Stimulated activated CD8-positive, alpha-beta memory T cell treated with anti-CD3 and anti-CD28 coated beads, Interleukin-15, amount 100 ng/mL, for 48 hours (primary cell): ENCODE data around the gene URM1.

ENCODE experiments used
- DNase-seq, 2 donors: peaks; one replicate each; pipeline ENCODE4 v3.0.0-alpha.2; 2020; ENCODE audit warnings: low read depth in 2 of 2

URM1 gene

GRCh38 chr9:128385496-128386460 lies 14.6 kb downstream of the URM1 start:
- no peak for DNase-seq

- DNase-seq, result no peak
These were observed 17.0 kb downstream of the URM1 start for GRCh38 chr9:128388150-128388549.

GRCh38 chr9:128389395-128390149 lies 18.4 kb downstream of the URM1 start:
- no peak for DNase-seq

GRCh38 chr9:128390150-128390812 lies 19.1 kb downstream of the URM1 start:
- DNase-seq, result no peak

GRCh38 chr9:128390813-128391711 lies 19.9 kb downstream of the URM1 start:
- no peak for DNase-seq

- no peak for DNase-seq
These were observed 20.8 kb downstream of the URM1 start for GRCh38 chr9:128391956-128392301.

- DNase-seq, result no peak
These were observed 21.3 kb downstream of the URM1 start for GRCh38 chr9:128392302-128393144.

GRCh38 chr9:128393145-128393775 lies 22.1 kb downstream of the URM1 start:
- DNase-seq, result no peak

GRCh38 chr9:128393970-128394369 lies 22.8 kb downstream of the URM1 start:
- no peak for DNase-seq

- no peak for DNase-seq
These were observed 23.4 kb downstream of the URM1 start for GRCh38 chr9:128394379-128395168.

GRCh38 chr9:128396970-128397613 lies 25.9 kb downstream of the URM1 start:
- DNase-seq, result no peak

GRCh38 chr9:128397831-128398230 lies 26.7 kb downstream of the URM1 start:
- DNase-seq, result no peak

- no peak for DNase-seq
These were observed 28.7 kb downstream of the URM1 start for GRCh38 chr9:128399861-128400260.

GRCh38 chr9:128404560-128404959 lies 33.4 kb downstream of the URM1 start:
- DNase-seq, result no peak

- no peak for DNase-seq
These were observed 34.1 kb downstream of the URM1 start for GRCh38 chr9:128405077-128405779.

- DNase-seq, result no peak
These were observed 34.6 kb downstream of the URM1 start for GRCh38 chr9:128405780-128406171.

- DNase-seq, result no peak
These were observed 35.7 kb downstream of the URM1 start for GRCh38 chr9:128406848-128407391.

GRCh38 chr9:128408963-128409431 lies 37.8 kb downstream of the URM1 start:
- no peak for DNase-seq
